Omental fat pad (tissue), 4 donors: ENCODE measurements around the gene BLOC1S2. TPM values are rescaled to one million over a fixed set of nuclear protein-coding genes. Genes with fewer than 3 reads are reported as not detected.
"Not testable (repeated sequence)": the region's sequence is repeated elsewhere in the genome, so short reads cannot be mapped to it uniquely, and the experiment has no call there.

Experiments used
- ATAC-seq: fragments of 150-250 bp; one replicate; pipeline ENCODE4 v1.9.1; 2016; ENCODE audit warnings: mild to moderate bottlenecking, moderate library complexity; ENCODE audit not compliant: low FRiP score
- DNase-seq: peaks from one replicate; pipeline ENCODE4 v3.0.0-alpha.2; 2019; ENCODE audit warnings: low spot score
- total RNA-seq, 4 donors: library from RNA; depleted of rRNA; stranded (reverse); fragments of >200 nt; gene quantifications; one replicate each; pipeline ENCODE4 v1.1.0, GENCODE V29; 2016
- TF ChIP-seq, protein P1 (sequence below), 3 donors: fragments of 450-650 bp; IDR thresholded peaks; one replicate each; pipeline ENCODE4 v1.5.1; 2016 to 2017; ENCODE audit warnings: antibody characterized with exemption in 3 of 3, mild to moderate bottlenecking in 3 of 3, moderate library complexity in 2 of 3

The BLOC1S2 gene
- total RNA-seq, 4 donors from 2014 or later: 27.0 to 32.5 (median 29.5) TPM

DNA sequence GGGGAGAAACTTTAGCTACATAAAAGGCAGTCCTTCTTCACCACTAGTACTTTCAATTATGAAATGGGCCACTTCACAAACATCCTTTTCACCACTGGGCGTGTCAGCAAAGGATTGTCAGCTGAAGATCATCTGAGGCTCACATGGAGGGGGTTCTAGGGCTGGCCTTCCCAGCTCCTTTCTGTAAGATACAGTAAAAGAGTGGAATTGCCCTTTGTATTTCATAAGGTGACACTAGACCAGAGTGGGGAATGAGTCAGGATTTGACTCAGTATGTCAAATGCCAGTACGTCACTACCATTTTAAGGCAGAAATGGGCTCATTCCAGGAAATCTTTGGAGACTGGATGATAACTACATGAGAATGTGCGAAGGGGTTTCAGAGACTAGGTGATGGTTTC, 21.2 kb upstream of the BLOC1S2 start:
- no peak for ATAC-seq
- TF ChIP-seq, protein P1, sequence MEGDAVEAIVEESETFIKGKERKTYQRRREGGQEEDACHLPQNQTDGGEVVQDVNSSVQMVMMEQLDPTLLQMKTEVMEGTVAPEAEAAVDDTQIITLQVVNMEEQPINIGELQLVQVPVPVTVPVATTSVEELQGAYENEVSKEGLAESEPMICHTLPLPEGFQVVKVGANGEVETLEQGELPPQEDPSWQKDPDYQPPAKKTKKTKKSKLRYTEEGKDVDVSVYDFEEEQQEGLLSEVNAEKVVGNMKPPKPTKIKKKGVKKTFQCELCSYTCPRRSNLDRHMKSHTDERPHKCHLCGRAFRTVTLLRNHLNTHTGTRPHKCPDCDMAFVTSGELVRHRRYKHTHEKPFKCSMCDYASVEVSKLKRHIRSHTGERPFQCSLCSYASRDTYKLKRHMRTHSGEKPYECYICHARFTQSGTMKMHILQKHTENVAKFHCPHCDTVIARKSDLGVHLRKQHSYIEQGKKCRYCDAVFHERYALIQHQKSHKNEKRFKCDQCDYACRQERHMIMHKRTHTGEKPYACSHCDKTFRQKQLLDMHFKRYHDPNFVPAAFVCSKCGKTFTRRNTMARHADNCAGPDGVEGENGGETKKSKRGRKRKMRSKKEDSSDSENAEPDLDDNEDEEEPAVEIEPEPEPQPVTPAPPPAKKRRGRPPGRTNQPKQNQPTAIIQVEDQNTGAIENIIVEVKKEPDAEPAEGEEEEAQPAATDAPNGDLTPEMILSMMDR (IDR thresholded peaks at IDR 0.05): no peak

DNA sequence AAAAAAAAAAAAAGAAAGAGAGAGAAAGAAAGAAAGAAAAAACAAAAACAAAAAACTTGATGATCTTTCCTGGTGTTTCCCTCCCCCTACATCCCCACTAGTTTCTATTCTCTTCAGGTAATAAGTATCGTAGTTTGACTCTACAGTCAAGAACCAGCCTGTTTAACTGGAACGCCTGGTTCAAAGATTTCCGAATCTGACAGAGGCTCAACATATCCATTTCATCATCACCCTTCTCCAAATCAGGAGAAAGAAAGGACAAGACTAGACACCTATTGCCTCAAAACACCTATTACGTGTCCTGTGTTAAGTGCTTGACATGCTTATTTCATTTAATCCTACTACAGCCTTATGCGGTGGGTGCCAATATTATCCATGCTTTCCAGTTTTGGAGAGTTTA, 20.4 kb upstream of the BLOC1S2 start:
- ATAC-seq (no peak), DNase-seq (no peak)
- TF ChIP-seq, protein P1 (IDR thresholded peaks at IDR 0.05): no peak

More for the DNA sequence above, 21.2 kb upstream of the BLOC1S2 start:
- no peak for DNase-seq

DNA sequence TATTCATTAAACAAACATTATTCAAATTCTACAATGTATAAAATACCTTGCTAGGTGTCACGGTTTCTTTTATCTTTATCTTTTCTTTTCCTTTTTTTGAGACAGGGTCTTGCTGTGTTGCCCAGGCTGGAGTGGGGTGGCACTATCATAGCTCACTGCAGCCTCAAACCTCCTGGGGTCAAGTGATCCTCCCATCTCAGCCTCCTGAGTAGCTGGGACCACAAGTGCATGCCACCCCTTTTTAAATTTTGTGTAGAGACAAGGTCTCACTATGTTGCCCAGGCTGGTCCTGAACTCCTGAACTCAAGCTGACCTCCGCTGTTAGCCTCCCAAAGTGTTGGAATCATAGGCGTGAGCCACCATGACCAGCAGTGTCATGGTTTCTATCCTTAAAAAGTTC, 17.9 kb upstream of the BLOC1S2 start:
- ATAC-seq (no peak), DNase-seq (no peak)
- TF ChIP-seq, protein P1 (IDR thresholded peaks at IDR 0.05): no peak

DNA sequence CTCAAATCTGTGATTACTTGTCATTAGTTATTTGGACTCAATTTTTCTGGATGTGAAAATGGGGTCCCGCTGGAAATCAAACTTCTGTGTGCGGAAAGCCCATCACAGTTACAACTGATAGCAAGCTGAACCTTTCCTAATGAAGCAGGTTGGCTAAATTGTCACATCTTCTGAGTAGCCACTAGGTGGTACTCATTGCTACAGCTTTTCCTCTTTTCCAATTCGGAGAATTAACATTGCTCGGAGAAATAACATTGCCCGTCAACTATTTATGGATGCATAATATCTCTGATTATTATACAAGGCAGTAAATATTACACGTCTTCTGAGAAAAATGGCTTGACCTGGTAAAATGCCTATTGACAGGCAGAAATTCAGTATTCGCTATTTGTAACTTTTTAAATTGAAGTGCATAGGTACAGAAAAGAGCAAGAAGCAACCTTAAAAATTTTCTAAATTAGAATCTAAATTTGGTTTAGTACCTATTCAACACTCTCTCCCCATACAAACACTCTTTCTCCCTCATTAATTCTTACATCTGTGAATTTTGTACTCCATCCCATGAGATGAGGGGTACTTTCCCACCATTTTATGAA, 17.3 kb upstream of the BLOC1S2 start:
- no peak for ATAC-seq
- DNase-seq: no peak
- TF ChIP-seq, protein P1 (IDR thresholded peaks at IDR 0.05): no peak

DNA sequence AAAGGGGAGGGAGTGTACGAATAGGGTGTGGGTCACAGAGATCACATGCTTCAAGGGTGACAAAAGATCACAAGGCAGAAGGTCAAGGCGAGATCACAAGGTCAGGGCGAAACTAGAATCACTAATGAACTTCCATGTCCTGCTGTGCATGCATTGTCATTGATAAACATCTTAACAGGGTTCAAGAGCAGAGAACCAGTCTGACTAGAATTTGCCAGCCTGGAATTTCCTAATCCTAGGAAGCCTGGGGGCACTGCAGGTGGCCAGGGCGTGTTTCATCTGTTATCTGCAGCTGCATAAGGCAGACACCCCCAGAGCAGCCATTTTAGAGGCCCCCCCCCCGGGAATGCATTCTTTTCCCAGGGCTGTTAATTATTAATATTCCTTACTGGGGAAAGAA, 14.6 kb upstream of the BLOC1S2 start:
- DNase-seq, ATAC-seq: not testable (repeated sequence)

DNA sequence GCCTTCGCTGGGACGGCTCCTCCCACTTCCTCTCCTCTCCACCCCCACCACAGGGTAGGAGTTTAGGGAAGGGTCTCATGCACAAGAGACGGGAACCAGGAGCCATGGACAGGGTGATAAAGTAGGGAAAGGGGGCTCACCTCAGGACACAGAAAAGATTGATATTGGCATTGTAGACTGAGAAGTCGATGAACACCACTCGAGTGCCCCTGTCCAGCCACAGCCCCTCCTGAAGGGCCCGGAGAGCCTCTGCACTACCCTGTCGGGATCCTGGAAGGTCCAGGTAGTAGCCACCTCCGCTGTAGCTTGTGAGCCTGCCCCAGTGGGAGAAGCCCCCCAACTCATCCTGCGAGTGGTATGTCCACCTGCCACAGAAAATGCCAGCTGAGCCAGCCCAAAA, 10.8 kb upstream of the BLOC1S2 start:
- ATAC-seq: no peak
- DNase-seq: no peak
- TF ChIP-seq, protein P1 (IDR thresholded peaks at IDR 0.05): no peak

DNA sequence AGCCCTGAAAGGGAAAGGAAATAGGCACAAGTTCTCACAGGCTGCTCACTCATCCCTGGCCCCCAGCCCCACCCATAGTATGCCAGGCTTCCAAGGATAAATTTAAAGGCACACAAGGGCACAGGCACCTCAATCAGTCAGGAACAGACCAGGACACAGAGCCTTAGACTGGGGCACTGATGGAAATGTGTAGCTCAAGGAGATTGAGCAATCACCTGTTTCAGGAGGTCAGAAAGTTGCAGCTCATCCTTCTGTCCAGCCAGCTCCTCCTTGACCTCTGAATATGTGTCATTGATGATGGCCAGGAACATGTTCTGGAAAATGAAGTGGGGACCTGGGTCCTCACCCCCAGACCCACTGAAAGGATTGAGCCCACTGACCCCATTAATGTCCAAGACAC, 6.6 kb upstream of the BLOC1S2 start:
- TF ChIP-seq, protein P1 (IDR thresholded peaks at IDR 0.05): no peak
- DNase-seq (no peak), ATAC-seq (no peak)

DNA sequence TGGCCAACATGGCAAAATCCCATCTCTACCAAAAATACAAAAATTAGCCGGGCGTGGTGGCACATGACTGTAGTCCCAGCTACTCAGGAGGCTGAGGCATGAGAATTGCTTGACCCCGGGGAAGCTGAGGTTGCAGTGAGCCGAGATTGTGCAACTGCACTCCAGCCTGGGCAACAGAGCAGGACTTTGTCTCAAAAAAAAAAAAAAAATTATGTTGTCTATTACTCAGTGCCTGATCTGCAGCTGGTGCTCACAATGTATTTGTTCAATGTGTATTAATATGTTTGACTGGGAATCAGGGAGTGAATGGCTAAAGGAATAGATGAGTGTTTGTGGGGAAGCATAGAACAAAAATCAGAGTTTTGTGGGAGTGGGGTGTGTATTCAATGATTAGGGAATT, 5.8 kb upstream of the BLOC1S2 start:
- not testable (repeated sequence) for ATAC-seq

More for the DNA sequence above, 5.8 kb upstream of the BLOC1S2 start:
- not testable (repeated sequence) for DNase-seq
